Brain microvascular endothelial cell (primary cell): ENCODE results near the gene ZNF532.

Source experiments
- DNase-seq: peaks from one replicate; pipeline ENCODE4 v3.0.0-alpha.2; 2020
- H3K27ac ChIP-seq: fragments of 250-450 bp; sonication (Bioruptor Pico); 2 replicates; pipeline ENCODE4 v1.5.1; 2020; ENCODE audit warnings: mild to moderate bottlenecking, moderate library complexity
- H3K27me3 ChIP-seq: fragments of 250-450 bp; sonication (Bioruptor Pico); replicated peaks from 2 replicates; pipeline ENCODE4 v1.5.1; 2020; ENCODE audit warnings: mild to moderate bottlenecking
- H3K36me3 ChIP-seq: fragments of 250-450 bp; sonication (Bioruptor Pico); replicated peaks from 2 replicates; pipeline ENCODE4 v1.5.1; 2020; ENCODE audit warnings: mild to moderate bottlenecking
- H3K4me3 ChIP-seq: 2 replicates; pipeline ENCODE4 v1.5.1; 2011; ENCODE audit warnings: low read depth, mild to moderate bottlenecking, control low read depth, low read length, moderate library complexity
- CTCF ChIP-seq: IDR thresholded peaks from 2 replicates; pipeline ENCODE4 v1.5.1; 2011; ENCODE audit warnings: low read depth, mild to moderate bottlenecking, moderate library complexity, low read length, control low read depth, inconsistent platforms; ENCODE audit errors: missing control alignments
- in situ Hi-C: cut with HindIII; loops from 2 replicates; pipeline ENCODE4 v1.10.0; 2017; ENCODE audit warnings: low sequenced_read_pairs, low pct_ligation_motif_present

ZNF532 gene

GRCh38 chr18:58867281-58867961 lies 2.7 kb downstream of the ZNF532 start:
- no peak for TF ChIP-seq CTCF
- in situ Hi-C loops = no loop called here
- no peak overlapping the region for H3K27ac ChIP-seq
- H3K36me3 ChIP-seq = peaks cover 6% of the 10 kb centered on the region
- H3K27me3 ChIP-seq = no peaks in the 10 kb centered on the region
- no peak overlapping the region for H3K4me3 ChIP-seq
- DNase-seq = no peak

GRCh38 chr18:58868440-58868839 lies 3.8 kb downstream of the ZNF532 start:
- no peak for DNase-seq
- Histone ChIP-seq H3K27ac (no peak overlapping the region), H3K27me3 (no peaks in the 10 kb centered on the region), H3K4me3 (no peak overlapping the region), H3K36me3 (peaks cover 12% of the 10 kb centered on the region)
- TF ChIP-seq CTCF = no peak
- in situ Hi-C loops = no loop called here

- H3K36me3 ChIP-seq = peaks cover 17% of the 10 kb centered on the region
These were observed 5.5 kb downstream of the ZNF532 start for GRCh38 chr18:58870130-58870529.

GRCh38 chr18:58870621-58871020 lies 5.9 kb downstream of the ZNF532 start:
- in situ Hi-C loops = no loop called here
- no peak overlapping the region for H3K27ac ChIP-seq
- H3K27me3 ChIP-seq = no peaks in the 10 kb centered on the region
- peaks cover 21% of the 10 kb centered on the region for H3K36me3 ChIP-seq
- H3K4me3 ChIP-seq = no peak overlapping the region
- TF ChIP-seq CTCF = no peak
- no peak for DNase-seq

More at GRCh38 chr18:58870130-58870529, 5.5 kb downstream of the ZNF532 start:
- H3K27me3 ChIP-seq = no peaks in the 10 kb centered on the region
- H3K27ac ChIP-seq = no peak overlapping the region
- no peak for TF ChIP-seq CTCF
- in situ Hi-C loops = no loop called here
- no peak overlapping the region for H3K4me3 ChIP-seq
- no peak for DNase-seq

- TF ChIP-seq CTCF = no peak
- Histone ChIP-seq H3K36me3 (peaks cover 28% of the 10 kb centered on the region), H3K4me3 (no peak overlapping the region), H3K27ac (no peak overlapping the region), H3K27me3 (no peaks in the 10 kb centered on the region)
- no peak for DNase-seq
- in situ Hi-C loops = no loop called here
These were observed 7.1 kb downstream of the ZNF532 start for GRCh38 chr18:58871514-58872420.
